ENCODE measurements around the gene EIF5AL1. TPM values are rescaled to one million over a fixed set of nuclear protein-coding genes. Genes with fewer than 3 reads are reported as not detected.
"Not testable (repeated sequence)": the region's sequence is repeated elsewhere in the genome, so short reads cannot be mapped to it uniquely, and the experiment has no call there.

EIF5AL1 gene
- total and polyA plus RNA-seq, 2 donors (not counting 1 experiment from before 2014, with no cell fraction given): 0.33 to 2.0 TPM

GRCh38 chr10:79547973-79548372, 35.6 kb downstream of the EIF5AL1 start:
- TF ChIP-seq, protein P1, sequence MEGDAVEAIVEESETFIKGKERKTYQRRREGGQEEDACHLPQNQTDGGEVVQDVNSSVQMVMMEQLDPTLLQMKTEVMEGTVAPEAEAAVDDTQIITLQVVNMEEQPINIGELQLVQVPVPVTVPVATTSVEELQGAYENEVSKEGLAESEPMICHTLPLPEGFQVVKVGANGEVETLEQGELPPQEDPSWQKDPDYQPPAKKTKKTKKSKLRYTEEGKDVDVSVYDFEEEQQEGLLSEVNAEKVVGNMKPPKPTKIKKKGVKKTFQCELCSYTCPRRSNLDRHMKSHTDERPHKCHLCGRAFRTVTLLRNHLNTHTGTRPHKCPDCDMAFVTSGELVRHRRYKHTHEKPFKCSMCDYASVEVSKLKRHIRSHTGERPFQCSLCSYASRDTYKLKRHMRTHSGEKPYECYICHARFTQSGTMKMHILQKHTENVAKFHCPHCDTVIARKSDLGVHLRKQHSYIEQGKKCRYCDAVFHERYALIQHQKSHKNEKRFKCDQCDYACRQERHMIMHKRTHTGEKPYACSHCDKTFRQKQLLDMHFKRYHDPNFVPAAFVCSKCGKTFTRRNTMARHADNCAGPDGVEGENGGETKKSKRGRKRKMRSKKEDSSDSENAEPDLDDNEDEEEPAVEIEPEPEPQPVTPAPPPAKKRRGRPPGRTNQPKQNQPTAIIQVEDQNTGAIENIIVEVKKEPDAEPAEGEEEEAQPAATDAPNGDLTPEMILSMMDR (conservative IDR thresholded peaks at IDR 0.05 in 1 of 2, IDR thresholded peaks at IDR 0.05 in 1 of 2; ENCODE audit: low read depth in 1 of 2, low read length in 2 of 2): no peak
- TF ChIP-seq EZH2 (IDR thresholded peaks at IDR 0.05; ENCODE audit: low read length, missing control alignments): no peak
- no peaks in the 10 kb centered on the region for H3K27me3 ChIP-seq (ENCODE audit: control insufficient read depth, insufficient read depth, low read length)

GRCh38 chr10:79552143-79552542, 39.8 kb downstream of the EIF5AL1 start:
- no peak overlapping the region for H3K27ac ChIP-seq (ENCODE audit: insufficient read depth, low read length)
- H3K4me2 ChIP-seq (ENCODE audit: extremely low read depth, insufficient read depth, low read length): no peak overlapping the region
- no peak overlapping the region for H2AFZ ChIP-seq (ENCODE audit: low read length)
- no peak overlapping the region for H3K4me3 ChIP-seq (replicated peaks in 1 of 4; ENCODE audit: control extremely low read depth in 1 of 4, insufficient read depth in 1 of 4, low read depth in 3 of 4, low read length in 4 of 4)
- no peak overlapping the region for H3K9ac ChIP-seq (ENCODE audit: insufficient read depth, low read length)
- H3K4me1 ChIP-seq (ENCODE audit: control insufficient read depth, extremely low read depth, insufficient read depth, low read length): no peaks in the 10 kb centered on the region
- no peak for DNase-seq (ENCODE audit: low read depth in 2 of 2)
- H4K20me1 ChIP-seq (ENCODE audit: control insufficient read depth, extremely low read depth, insufficient read depth, low read length): no peaks in the 10 kb centered on the region
- no peaks in the 10 kb centered on the region for H3K36me3 ChIP-seq (ENCODE audit: control insufficient read depth, insufficient read depth, low read length)
- H3K27me3 ChIP-seq (ENCODE audit: control insufficient read depth, insufficient read depth, low read length): peaks cover 3% of the 10 kb centered on the region
- TF ChIP-seq, protein P1 (conservative IDR thresholded peaks at IDR 0.05 in 1 of 2, IDR thresholded peaks at IDR 0.05 in 1 of 2; ENCODE audit: low read depth in 1 of 2, low read length in 2 of 2): no peak
- no peak for TF ChIP-seq EZH2 (IDR thresholded peaks at IDR 0.05; ENCODE audit: low read length, missing control alignments)
- no peaks in the 10 kb centered on the region for H3K9me3 ChIP-seq (ENCODE audit: control insufficient read depth, insufficient read depth, low read depth, low read length)
- H3K79me2 ChIP-seq (ENCODE audit: control insufficient read depth, insufficient read depth, low read length): no peaks in the 10 kb centered on the region

More at GRCh38 chr10:79547973-79548372, 35.6 kb downstream of the EIF5AL1 start:
- H3K9me3 ChIP-seq (ENCODE audit: control insufficient read depth, insufficient read depth, low read depth, low read length): no peaks in the 10 kb centered on the region
- H3K36me3 ChIP-seq (ENCODE audit: control insufficient read depth, insufficient read depth, low read length): no peaks in the 10 kb centered on the region
- no peak overlapping the region for H3K27ac ChIP-seq (ENCODE audit: insufficient read depth, low read length)
- no peak for DNase-seq (ENCODE audit: low read depth in 2 of 2)
- H4K20me1 ChIP-seq (ENCODE audit: control insufficient read depth, extremely low read depth, insufficient read depth, low read length): no peaks in the 10 kb centered on the region
- no peak overlapping the region for H3K4me3 ChIP-seq (replicated peaks in 1 of 4; ENCODE audit: control extremely low read depth in 1 of 4, insufficient read depth in 1 of 4, low read depth in 3 of 4, low read length in 4 of 4)
- H3K4me2 ChIP-seq (ENCODE audit: extremely low read depth, insufficient read depth, low read length): no peak overlapping the region
- no peak overlapping the region for H2AFZ ChIP-seq (ENCODE audit: low read length)
- H3K4me1 ChIP-seq (ENCODE audit: control insufficient read depth, extremely low read depth, insufficient read depth, low read length): no peaks in the 10 kb centered on the region
- H3K9ac ChIP-seq (ENCODE audit: insufficient read depth, low read length): no peak overlapping the region
- no peaks in the 10 kb centered on the region for H3K79me2 ChIP-seq (ENCODE audit: control insufficient read depth, insufficient read depth, low read length)

DNA sequence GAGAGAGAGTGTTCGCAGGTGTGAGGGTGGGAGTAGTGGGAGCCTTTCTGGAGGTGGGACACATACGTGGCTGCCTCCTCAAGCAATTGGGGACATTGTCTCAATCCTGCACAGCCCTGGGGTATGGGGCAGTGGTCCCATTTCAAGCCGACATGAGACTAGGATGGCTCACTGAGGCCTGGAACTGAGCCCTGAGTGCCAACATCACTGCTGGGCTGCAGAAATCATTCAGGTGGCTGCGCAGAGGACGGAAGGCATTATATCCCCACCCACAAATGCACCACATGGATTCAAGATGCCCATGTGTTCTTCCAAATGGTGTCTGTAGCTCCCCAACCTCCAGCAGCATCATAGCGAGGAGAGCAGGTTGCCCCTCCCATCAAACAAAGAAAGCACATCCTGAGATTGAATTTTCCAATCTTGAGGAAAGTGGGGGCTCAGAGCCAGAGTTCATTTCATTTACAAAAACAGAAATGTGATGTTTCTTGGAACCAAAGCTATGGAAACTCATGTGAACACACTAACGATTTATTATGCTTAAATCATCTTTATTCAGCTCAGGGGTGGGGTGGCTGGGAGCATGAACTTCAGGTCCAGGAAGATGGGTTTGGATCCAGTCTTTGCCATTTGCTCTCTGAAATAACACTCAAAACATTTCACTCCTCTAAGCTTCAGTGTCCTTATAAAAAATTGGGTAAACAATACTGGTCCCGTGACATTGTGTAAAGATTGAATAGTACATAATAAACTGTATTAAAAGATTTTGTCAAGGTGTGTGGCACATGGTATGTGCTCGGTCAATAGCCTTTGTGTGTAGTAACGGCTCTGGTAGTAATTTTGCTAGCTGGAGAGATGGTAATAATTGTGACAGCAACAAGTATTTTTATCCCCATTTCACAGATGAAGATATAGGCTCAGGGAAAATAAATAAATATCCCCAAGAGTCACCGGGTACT, 43.3 kb downstream of the EIF5AL1 start:
- Histone ChIP-seq H3K4me2 (ENCODE audit: extremely low read depth, insufficient read depth, low read length) (no peak overlapping the region), H3K4me3 (replicated peaks in 1 of 4; ENCODE audit: control extremely low read depth in 1 of 4, insufficient read depth in 1 of 4, low read depth in 3 of 4, low read length in 4 of 4) (no peak overlapping the region), H4K20me1 (ENCODE audit: control insufficient read depth, extremely low read depth, insufficient read depth, low read length) (no peaks in the 10 kb centered on the region), H3K4me1 (ENCODE audit: control insufficient read depth, extremely low read depth, insufficient read depth, low read length) (no peaks in the 10 kb centered on the region), H3K27me3 (ENCODE audit: control insufficient read depth, insufficient read depth, low read length) (peaks cover 3% of the 10 kb centered on the region), H3K9me3 (ENCODE audit: control insufficient read depth, insufficient read depth, low read depth, low read length) (no peaks in the 10 kb centered on the region), H3K79me2 (ENCODE audit: control insufficient read depth, insufficient read depth, low read length) (no peaks in the 10 kb centered on the region), H2AFZ (ENCODE audit: low read length) (no peak overlapping the region), H3K36me3 (ENCODE audit: control insufficient read depth, insufficient read depth, low read length) (no peaks in the 10 kb centered on the region), H3K27ac (ENCODE audit: insufficient read depth, low read length) (no peak overlapping the region), H3K9ac (ENCODE audit: insufficient read depth, low read length) (no peak overlapping the region)
- no peak for TF ChIP-seq EZH2 (IDR thresholded peaks at IDR 0.05; ENCODE audit: low read length, missing control alignments)
- TF ChIP-seq, protein P1 (conservative IDR thresholded peaks at IDR 0.05 in 1 of 2, IDR thresholded peaks at IDR 0.05 in 1 of 2; ENCODE audit: low read depth in 1 of 2, low read length in 2 of 2): no peak
- no peak for DNase-seq (ENCODE audit: low read depth in 2 of 2)

- not testable (repeated sequence) for DNase-seq (ENCODE audit: low read depth in 2 of 2); H3K27ac ChIP-seq (ENCODE audit: insufficient read depth, low read length); H3K4me3 ChIP-seq (replicated peaks in 1 of 4; ENCODE audit: control extremely low read depth in 1 of 4, insufficient read depth in 1 of 4, low read depth in 3 of 4, low read length in 4 of 4); H3K4me2 ChIP-seq (ENCODE audit: extremely low read depth, insufficient read depth, low read length); H3K9ac ChIP-seq (ENCODE audit: insufficient read depth, low read length); H3K9me3 ChIP-seq (ENCODE audit: control insufficient read depth, insufficient read depth, low read depth, low read length); H4K20me1 ChIP-seq (ENCODE audit: control insufficient read depth, extremely low read depth, insufficient read depth, low read length); H2AFZ ChIP-seq (ENCODE audit: low read length); H3K4me1 ChIP-seq (ENCODE audit: control insufficient read depth, extremely low read depth, insufficient read depth, low read length); H3K79me2 ChIP-seq (ENCODE audit: control insufficient read depth, insufficient read depth, low read length); H3K27me3 ChIP-seq (ENCODE audit: control insufficient read depth, insufficient read depth, low read length); H3K36me3 ChIP-seq (ENCODE audit: control insufficient read depth, insufficient read depth, low read length)
These were observed 44.6 kb downstream of the EIF5AL1 start for GRCh38 chr10:79556961-79557360.
